Keratinocyte (primary cell): ENCODE results near the gene CDC16.

Experiments used
- EZH2 ChIP-seq: IDR thresholded peaks from one replicate; pipeline ENCODE4 v1.6.1; 2012; ENCODE audit warnings: inconsistent platforms, mild to moderate bottlenecking, low read length, moderate library complexity
- TF ChIP-seq, protein P1 (sequence below), 3 experiments: IDR thresholded peaks in 1 of 3; conservative IDR thresholded peaks in 1 of 3; optimal IDR thresholded peaks in 1 of 3; 2 replicates in 2 of 3; 3 replicates in 1 of 3; pipeline versions ENCODE3 to v1.5.1; 2011; ENCODE audit warnings: low read length in 3 of 3, mild to moderate bottlenecking in 3 of 3, moderate library complexity in 2 of 3, control low read depth in 1 of 3, inconsistent platforms in 1 of 3; ENCODE audit not compliant: insufficient read depth in 2 of 3; ENCODE audit errors: extremely low read depth in 1 of 3

DNA sequence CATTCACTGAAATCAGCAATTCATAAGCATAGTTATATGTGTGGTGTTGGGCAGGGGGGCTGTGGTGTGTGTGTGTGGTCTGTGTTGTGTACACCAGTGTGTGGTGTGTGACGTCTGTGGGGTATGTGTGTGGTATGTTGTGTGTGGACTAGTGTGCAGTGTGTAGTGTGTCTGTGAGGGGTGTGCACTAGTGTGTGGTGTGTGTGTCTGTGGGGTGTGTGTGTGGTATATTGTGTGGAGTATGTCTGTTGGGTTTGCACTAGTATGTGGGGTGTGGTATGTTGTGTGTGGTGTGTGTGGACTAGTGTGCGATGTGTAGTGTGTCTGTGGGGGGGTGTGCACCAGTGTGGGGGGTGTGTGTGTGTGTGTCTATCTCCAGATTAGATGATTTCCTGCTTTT lies 7.2 kb upstream of the CDC16 start:
- TF ChIP-seq, protein P1, sequence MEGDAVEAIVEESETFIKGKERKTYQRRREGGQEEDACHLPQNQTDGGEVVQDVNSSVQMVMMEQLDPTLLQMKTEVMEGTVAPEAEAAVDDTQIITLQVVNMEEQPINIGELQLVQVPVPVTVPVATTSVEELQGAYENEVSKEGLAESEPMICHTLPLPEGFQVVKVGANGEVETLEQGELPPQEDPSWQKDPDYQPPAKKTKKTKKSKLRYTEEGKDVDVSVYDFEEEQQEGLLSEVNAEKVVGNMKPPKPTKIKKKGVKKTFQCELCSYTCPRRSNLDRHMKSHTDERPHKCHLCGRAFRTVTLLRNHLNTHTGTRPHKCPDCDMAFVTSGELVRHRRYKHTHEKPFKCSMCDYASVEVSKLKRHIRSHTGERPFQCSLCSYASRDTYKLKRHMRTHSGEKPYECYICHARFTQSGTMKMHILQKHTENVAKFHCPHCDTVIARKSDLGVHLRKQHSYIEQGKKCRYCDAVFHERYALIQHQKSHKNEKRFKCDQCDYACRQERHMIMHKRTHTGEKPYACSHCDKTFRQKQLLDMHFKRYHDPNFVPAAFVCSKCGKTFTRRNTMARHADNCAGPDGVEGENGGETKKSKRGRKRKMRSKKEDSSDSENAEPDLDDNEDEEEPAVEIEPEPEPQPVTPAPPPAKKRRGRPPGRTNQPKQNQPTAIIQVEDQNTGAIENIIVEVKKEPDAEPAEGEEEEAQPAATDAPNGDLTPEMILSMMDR (optimal IDR thresholded peaks at IDR 0.05 in 1 of 3, IDR thresholded peaks at IDR 0.05 in 1 of 3, conservative IDR thresholded peaks at IDR 0.05 in 1 of 3; ENCODE audit: extremely low read depth in 1 of 3, insufficient read depth in 2 of 3, low read length in 3 of 3) = no peak
- no peak for TF ChIP-seq EZH2
